Measurements from ENCODE around the gene SH2D1B.
"Not testable (repeated sequence)": the region's sequence is repeated elsewhere in the genome, so short reads cannot be mapped to it uniquely, and the experiment has no call there.

Gene SH2D1B

GRCh38 chr1:162359523-162360236, 52.3 kb downstream of the SH2D1B start:
- no peak for DNase-seq

DNA sequence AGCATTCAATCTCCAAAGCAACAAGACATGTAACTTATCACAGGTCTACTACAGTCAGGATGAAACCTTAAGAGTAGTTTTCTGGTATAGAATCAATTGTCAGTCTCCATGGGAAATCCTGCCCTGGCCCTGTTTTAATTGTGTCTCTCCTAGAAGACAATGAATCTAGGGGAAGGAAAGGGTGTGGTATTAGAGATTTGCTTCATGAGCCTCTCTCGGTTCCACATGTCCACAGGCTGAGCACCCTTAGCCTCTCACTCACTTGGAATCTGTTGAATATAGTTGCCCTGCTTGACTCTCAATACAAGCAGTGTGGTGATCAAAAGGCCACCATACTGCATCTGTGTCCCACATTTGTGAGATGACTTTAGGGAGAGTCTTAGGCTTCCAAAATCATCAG, 53.0 kb downstream of the SH2D1B start:
- no peak for DNase-seq

- no peak for DNase-seq
Observed at GRCh38 chr1:162357681-162358266, 54.2 kb downstream of the SH2D1B start.

DNA sequence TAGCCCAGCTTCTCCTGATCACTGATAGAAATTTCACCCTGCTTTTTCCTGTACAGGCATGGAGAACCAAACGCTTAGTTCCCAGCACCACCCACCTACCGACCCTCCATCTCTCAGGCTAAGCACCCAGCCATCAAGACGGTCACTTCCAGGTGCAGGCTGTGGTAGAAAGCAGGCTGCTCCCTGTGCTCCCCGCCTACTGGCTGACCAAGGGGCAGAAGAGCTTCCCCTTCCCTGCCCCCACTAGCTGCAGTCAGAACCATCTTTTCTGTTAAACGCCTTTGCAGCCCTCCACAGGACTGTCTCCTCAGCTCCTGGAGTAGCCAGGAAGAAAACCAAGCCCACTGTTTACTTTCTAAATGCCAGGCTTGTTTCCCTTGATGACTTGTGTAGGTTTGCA, 58.2 kb downstream of the SH2D1B start:
- no peak for DNase-seq

DNA sequence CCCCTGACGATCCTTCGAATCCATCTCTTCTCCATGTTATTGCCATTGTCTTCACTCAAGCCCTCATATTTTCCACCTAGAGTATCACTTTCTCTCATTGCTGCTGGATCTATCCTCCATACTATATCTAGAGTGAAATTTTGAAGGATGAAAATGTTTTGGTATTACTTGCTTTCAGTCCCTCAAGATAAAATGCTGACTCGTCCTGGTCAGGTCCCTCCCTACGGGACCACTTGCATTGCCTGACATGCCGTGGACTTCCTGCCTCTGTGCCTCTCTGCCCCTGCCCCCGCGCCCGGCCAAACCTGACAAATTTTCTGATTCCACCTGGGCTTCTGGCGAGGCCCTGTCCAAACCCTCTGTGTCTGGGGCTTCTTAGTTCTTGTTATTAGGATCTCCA, 58.9 kb downstream of the SH2D1B start:
- no peak for DNase-seq

DNA sequence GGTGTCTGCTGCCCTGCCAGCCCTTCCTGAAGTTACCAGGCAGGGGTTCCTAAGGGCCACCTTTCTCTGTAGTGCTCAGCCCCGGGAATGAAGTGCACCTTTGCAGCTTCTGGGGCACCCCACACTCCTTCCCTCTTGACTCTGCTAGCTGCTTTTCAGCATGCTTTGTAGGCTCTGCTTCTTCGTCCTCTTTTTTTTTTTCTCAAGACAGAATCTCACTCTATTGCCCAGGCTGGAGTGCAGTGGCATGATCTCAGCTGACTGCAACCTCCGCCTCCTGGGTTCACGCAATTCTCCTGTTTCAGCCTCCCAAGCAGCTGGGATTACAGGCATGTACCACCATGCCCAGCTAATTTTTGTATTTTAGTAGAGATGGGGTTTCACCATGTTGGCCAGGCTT, 60.1 kb downstream of the SH2D1B start:
- not testable (repeated sequence) for DNase-seq

DNA sequence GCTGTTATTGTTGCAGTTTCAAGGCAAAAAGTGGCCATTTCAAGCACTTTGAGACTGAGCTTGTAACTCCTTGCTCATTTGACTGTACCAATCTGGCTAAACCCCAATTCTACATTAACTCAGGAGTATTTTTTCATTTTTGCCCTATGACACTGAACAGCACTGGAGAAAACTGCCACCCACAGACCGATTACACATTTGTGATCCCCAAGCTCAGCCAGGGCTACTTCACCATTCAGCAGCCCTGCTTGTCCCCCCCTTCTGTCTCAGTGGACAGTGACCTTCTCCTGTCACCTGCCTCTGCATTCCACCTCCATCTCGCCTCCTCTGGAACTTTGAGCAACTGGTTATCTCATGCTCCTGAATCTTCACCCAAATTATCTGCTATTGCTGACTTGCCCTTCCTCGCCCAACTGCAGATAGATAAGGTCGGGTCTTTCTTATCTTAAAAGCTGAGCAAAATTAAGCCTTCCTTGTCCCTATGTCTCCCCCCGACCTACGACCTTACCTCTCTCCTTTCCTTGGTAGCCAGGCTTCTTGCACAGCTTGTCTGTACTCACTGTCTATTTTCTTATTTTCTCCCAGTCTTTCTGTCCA, 60.6 kb downstream of the SH2D1B start:
- DNase-seq: no peak

- DNase-seq: no peak
Observed at GRCh38 chr1:162349635-162350330, 62.2 kb downstream of the SH2D1B start.

DNA sequence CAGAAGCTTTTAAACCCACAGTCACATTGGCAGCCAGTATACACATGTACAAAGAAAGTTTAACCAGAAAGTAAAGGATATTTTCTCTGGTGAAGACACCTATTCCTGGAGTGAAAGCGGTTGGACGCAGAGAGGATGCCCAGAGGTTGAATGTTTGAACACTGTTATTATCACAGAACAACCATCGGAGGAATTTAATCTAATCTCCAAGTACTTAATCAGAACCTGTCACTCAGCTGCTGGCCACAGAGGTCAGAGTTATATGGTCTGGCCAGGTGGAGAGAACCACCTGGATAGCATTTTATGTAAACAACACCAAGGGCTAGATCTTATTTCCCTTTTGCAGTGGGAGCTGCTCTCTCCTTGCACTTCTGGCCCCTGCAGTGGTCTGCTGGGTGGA, 64.7 kb downstream of the SH2D1B start:
- DNase-seq: no peak
